IMR-90 (cell line): ENCODE results near the gene HFM1. TPM values are rescaled to one million over a fixed set of nuclear protein-coding genes. Genes with fewer than 3 reads are reported as not detected.

Source experiments
- ATAC-seq: fragments of 200-7000 bp; cut with Tn5 transposase; 2 replicates; pipeline ENCODE4 v1.9.1; 2020; ENCODE audit warnings: low read depth, mild to moderate bottlenecking, moderate library complexity
- BruUV-seq: library from RNA; stranded (reverse); fragments of 400-500 nt; replicated peaks from 2 replicates; lab custom pipeline; 2021; lab: Mats Ljungman, UMichigan
- CTCF ChIA-PET: fragments of 300-600 bp; formaldehyde crosslinking; extraction: SDS; loops from one replicate; lab custom pipeline; 2021; ENCODE audit warnings: antibody characterized with exemption; lab: Yijun Ruan, JAX
- POLR2A ChIA-PET: fragments of 300-600 bp; sonication (Branson Sonifier 250); formaldehyde crosslinking; loops from one replicate; lab custom pipeline; 2022; ENCODE audit warnings: antibody characterized with exemption; ENCODE audit not compliant: unreplicated experiment; lab: Charles Lee
- DNase-seq: peaks from one replicate; pipeline ENCODE4 v3.0.0; 2013
- H2AFZ ChIP-seq: replicated peaks from 2 replicates; pipeline ENCODE3; 2013; ENCODE audit warnings: low read length, mild to moderate bottlenecking; ENCODE audit not compliant: poor library complexity
- H2AK5ac ChIP-seq: 2 replicates; pipeline ENCODE4 v1.6.1; 2013; ENCODE audit warnings: low read depth, low read length, inconsistent platforms
- H2AK9ac ChIP-seq: replicated peaks from 2 replicates; pipeline ENCODE3; 2013; ENCODE audit warnings: mild to moderate bottlenecking, low read depth, low read length, moderate library complexity; ENCODE audit not compliant: poor library complexity
- H2BK120ac ChIP-seq: 2 replicates; pipeline ENCODE4 v1.6.1; 2013; ENCODE audit warnings: low read depth, low read length, inconsistent platforms
- H2BK15ac ChIP-seq: 3 replicates; pipeline ENCODE4 v1.6.1; 2013; ENCODE audit warnings: low read depth, low read length, inconsistent platforms
- H2BK20ac ChIP-seq: 2 replicates; pipeline ENCODE4 v1.6.1; 2013; ENCODE audit warnings: low read depth, mild to moderate bottlenecking, inconsistent platforms, low read length, moderate library complexity
- H2BK5ac ChIP-seq: 2 replicates; pipeline ENCODE4 v1.6.1; 2013; ENCODE audit warnings: mild to moderate bottlenecking, low read depth, low read length, inconsistent platforms; ENCODE audit not compliant: poor library complexity, severe bottlenecking
- H3K14ac ChIP-seq: replicated peaks from 2 replicates; pipeline ENCODE4 v1.6.1; 2013; ENCODE audit warnings: low read depth, low read length, inconsistent platforms
- H3K18ac ChIP-seq: 2 replicates; pipeline ENCODE4 v1.6.1; 2013; ENCODE audit warnings: low read depth, low read length, control low read depth
- H3K23ac ChIP-seq: 2 replicates; pipeline ENCODE4 v1.6.1; 2013; ENCODE audit warnings: low read depth, low read length, inconsistent platforms
- H3K27ac ChIP-seq: 2 replicates; pipeline ENCODE4 v1.5.1; 2013; ENCODE audit warnings: mild to moderate bottlenecking, control low read depth, low read length; ENCODE audit not compliant: insufficient read depth
- H3K27me3 ChIP-seq: 2 replicates; pipeline ENCODE4 v1.6.1; 2013; ENCODE audit warnings: low read length; ENCODE audit not compliant: control insufficient read depth, insufficient read depth
- H3K36me3 ChIP-seq: 2 replicates; pipeline ENCODE4 v1.6.1; 2013; ENCODE audit warnings: low read length, mixed read lengths; ENCODE audit not compliant: control insufficient read depth, insufficient read depth
- H3K4ac ChIP-seq: 2 replicates; pipeline ENCODE4 v1.6.1; 2013; ENCODE audit warnings: low read depth, low read length, inconsistent platforms
- H3K4me1 ChIP-seq: 2 replicates; pipeline ENCODE4 v1.6.1; 2013; ENCODE audit warnings: low read length, mixed read lengths; ENCODE audit not compliant: control insufficient read depth, insufficient read depth
- H3K4me2 ChIP-seq: 2 replicates; pipeline ENCODE4 v1.6.1; 2013; ENCODE audit warnings: low read depth, mild to moderate bottlenecking, control low read depth, low read length, moderate library complexity
- H3K4me3 ChIP-seq: 2 replicates; pipeline ENCODE4 v1.5.1; 2013; ENCODE audit warnings: low read depth, mild to moderate bottlenecking, control low read depth, low read length, moderate library complexity; ENCODE audit not compliant: insufficient read depth
- H3K56ac ChIP-seq: 2 replicates; pipeline ENCODE4 v1.6.1; 2013; ENCODE audit warnings: low read length, inconsistent platforms; ENCODE audit not compliant: insufficient read depth; ENCODE audit errors: extremely low read depth
- H3K79me1 ChIP-seq, 2 experiments: 2 replicates each; pipeline ENCODE4 v1.6.1; 2013; ENCODE audit warnings: low read length in 2 of 2, inconsistent platforms in 1 of 2, low read depth in 1 of 2
- H3K9ac ChIP-seq: 2 replicates; pipeline ENCODE4 v1.6.1; 2013; ENCODE audit warnings: low read depth, low read length, control low read depth
- H3K9me1 ChIP-seq: 2 replicates; pipeline ENCODE4 v1.6.1; 2013; ENCODE audit warnings: low read length, inconsistent platforms; ENCODE audit not compliant: insufficient read depth
- H3K9me3 ChIP-seq: 2 replicates; pipeline ENCODE4 v1.6.1; 2013; ENCODE audit warnings: low read length; ENCODE audit not compliant: control insufficient read depth, insufficient read depth
- H4K20me1 ChIP-seq: 2 replicates; pipeline ENCODE4 v1.6.1; 2013; ENCODE audit warnings: low read length, inconsistent platforms; ENCODE audit not compliant: insufficient read depth
- H4K5ac ChIP-seq: 2 replicates; pipeline ENCODE4 v1.6.1; 2013; ENCODE audit warnings: mild to moderate bottlenecking, low read depth, low read length, control low read depth
- H4K8ac ChIP-seq, 2 experiments: 2 replicates each; pipeline ENCODE4 v1.6.1; 2013; ENCODE audit warnings: low read depth in 2 of 2, low read length in 2 of 2, control low read depth in 1 of 2, inconsistent platforms in 1 of 2
- H4K91ac ChIP-seq: 2 replicates; pipeline ENCODE4 v1.6.1; 2013; ENCODE audit warnings: low read depth, low read length, inconsistent platforms; ENCODE audit not compliant: insufficient read depth
- BHLHE40 ChIP-seq: fragments of 150-350 bp; IDR thresholded peaks from 2 replicates; pipeline ENCODE4 v1.6.1; 2016; ENCODE audit warnings: mild to moderate bottlenecking, low read depth, low read length
- CEBPB ChIP-seq: IDR thresholded peaks from 2 replicates; pipeline ENCODE4 v1.6.1; 2012; ENCODE audit warnings: low read depth, low read length, improper control_type of control experiment
- CHD1 ChIP-seq: IDR thresholded peaks from 2 replicates; pipeline ENCODE4 v1.6.1; 2012; ENCODE audit warnings: low read depth, low read length, improper control_type of control experiment
- FOS ChIP-seq: fragments of 150-350 bp; IDR thresholded peaks from 2 replicates; pipeline ENCODE4 v1.6.1; 2016; ENCODE audit warnings: low read depth, low read length
- MAFK ChIP-seq: IDR thresholded peaks from 2 replicates; pipeline ENCODE4 v1.6.1; 2012; ENCODE audit warnings: low read depth, low read length, improper control_type of control experiment
- MAZ ChIP-seq: IDR thresholded peaks from 2 replicates; pipeline ENCODE4 v1.6.1; 2012; ENCODE audit warnings: low read depth, mild to moderate bottlenecking, low read length, improper control_type of control experiment, moderate library complexity, borderline replicate concordance
- MXI1 ChIP-seq: IDR thresholded peaks from 2 replicates; pipeline ENCODE4 v1.6.1; 2012; ENCODE audit warnings: low read depth, mild to moderate bottlenecking, low read length, moderate library complexity, borderline replicate concordance
- NFE2L2 ChIP-seq: fragments of 150-350 bp; IDR thresholded peaks from 2 replicates; pipeline ENCODE4 v1.6.1; 2016; ENCODE audit warnings: low read depth, mild to moderate bottlenecking, low read length
- POLR2A ChIP-seq: IDR thresholded peaks from 2 replicates; pipeline ENCODE4 v1.6.1; 2012; ENCODE audit warnings: mild to moderate bottlenecking, low read depth, low read length
- RAD21 ChIP-seq: IDR thresholded peaks from 2 replicates; pipeline ENCODE4 v1.6.1; 2012; ENCODE audit warnings: low read length, improper control_type of control experiment
- RCOR1 ChIP-seq: IDR thresholded peaks from 2 replicates; pipeline ENCODE4 v1.6.1; 2012; ENCODE audit warnings: mild to moderate bottlenecking, low read length, improper control_type of control experiment; ENCODE audit not compliant: insufficient replicate concordance
- RFX5 ChIP-seq: IDR thresholded peaks from 2 replicates; pipeline ENCODE4 v1.8.0; 2012; ENCODE audit warnings: low read depth, mild to moderate bottlenecking, low read length, moderate library complexity
- SMC3 ChIP-seq: fragments of 150-350 bp; IDR thresholded peaks from 2 replicates; pipeline ENCODE4 v1.6.1; 2016; ENCODE audit warnings: low read depth, mild to moderate bottlenecking, antibody characterized with exemption, low read length, moderate library complexity
- WGBS, 2 experiments: methylation state at CpG; one replicate each; pipeline versions ENCODE4 v1.1.5 to v1.1.7; 2013; ENCODE audit warnings: missing lambda C conversion rate in 2 of 2; ENCODE audit not compliant: insufficient read length in 1 of 2; ENCODE audit errors: extremely low coverage in 2 of 2; 5-methylcytosine and 5-hydroxymethylcytosine counted together
- dilution Hi-C: fragments of 300-500 bp; cut with HindIII; formaldehyde crosslinking; loops from one replicate; pipeline ENCODE4 v1.14.3; 2018; ENCODE audit warnings: low sequenced_read_pairs; ENCODE audit not compliant: unreplicated experiment
- in situ Hi-C: fragments of 300-500 bp; cut with MboI; formaldehyde crosslinking; loops from 3 replicates; pipeline ENCODE4 v1.14.3; 2019; ENCODE audit warnings: low sequenced_read_pairs, inconsistent platforms, mixed read lengths
- intact Hi-C: fragments of 100-400 bp; cut with micrococcal nuclease; formaldehyde crosslinking; loops from 2 replicates; pipeline ENCODE4 v1.10.0; 2022
- polyA plus RNA-seq, 3 experiments: library from polyadenylated mRNA; depleted of rRNA; stranded (reverse); fragments of >200 nt; gene quantifications; 2 replicates each; pipeline ENCODE4 v1.2.3, GENCODE V29; 2012; ENCODE audit warnings: low replicate concordance in 1 of 3
- total RNA-seq: library from RNA; depleted of rRNA; stranded (reverse); fragments of >200 nt; gene quantifications from 2 replicates; pipeline ENCODE4 v1.2.3, GENCODE V29; 2012
- TF ChIP-seq, protein P1 (sequence below): conservative IDR thresholded peaks from 2 replicates; pipeline ENCODE4 v1.5.1; 2012; ENCODE audit warnings: mild to moderate bottlenecking, low read depth, low read length, improper control_type of control experiment
- TF ChIP-seq, protein P2 (sequence below): fragments of 150-350 bp; IDR thresholded peaks from 2 replicates; pipeline ENCODE4 v1.6.1; 2016; ENCODE audit warnings: low read depth, mild to moderate bottlenecking, low read length, moderate library complexity, borderline replicate concordance
- TF ChIP-seq, protein P3 (sequence below): fragments of 150-350 bp; IDR thresholded peaks from 2 replicates; pipeline ENCODE4 v1.6.1; 2017; ENCODE audit warnings: mild to moderate bottlenecking, antibody characterized with exemption, low read length, low read depth

Gene HFM1
- total and polyA plus RNA-seq, 2 of the 4 experiments (the other 2 are of a cell fraction): 0.15 to 0.18 TPM

DNA sequence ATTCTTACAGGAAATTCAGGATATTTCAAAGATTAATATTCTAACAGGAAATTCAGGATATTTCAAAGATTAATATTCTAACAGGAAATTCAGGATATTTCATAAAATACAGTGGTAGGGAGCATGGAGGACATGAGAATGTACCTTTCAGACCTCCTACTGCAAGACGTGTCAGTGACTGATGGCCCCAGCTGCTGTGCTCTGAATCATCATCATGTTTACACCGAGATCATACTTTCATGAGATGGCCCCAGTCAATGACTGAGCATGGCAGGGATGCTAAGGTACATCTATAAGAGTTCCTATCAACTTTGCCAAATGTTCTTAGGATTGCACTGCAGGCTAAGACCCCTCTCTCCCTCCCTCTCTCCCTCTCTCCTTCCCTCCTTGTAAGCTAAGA, 69.0 kb downstream of the HFM1 start:
- whole genome bisulfite sequencing, 2 experiments: 0% methylated on average over 1 of the region's 2 CpGs; no CpG with 5 or more reads in 1 of the 2 experiments
- in situ Hi-C loops (no loop called here), dilution Hi-C loops (no loop called here), intact Hi-C loops (no loop called here)
- no peak overlapping the region for H4K8ac ChIP-seq
- no peak overlapping the region for H3K4me2 ChIP-seq
- no peaks in the 10 kb centered on the region for H3K4me1 ChIP-seq
- H2AK9ac ChIP-seq: no peak overlapping the region
- no peaks in the 10 kb centered on the region for H3K36me3 ChIP-seq
- ATAC-seq (no peak), DNase-seq (peak; percentile 14)
- H3K27ac ChIP-seq: no peak overlapping the region
- ChIA-PET CTCF (no interaction called here), POLR2A (no interaction called here)
- TF ChIP-seq, protein P1, sequence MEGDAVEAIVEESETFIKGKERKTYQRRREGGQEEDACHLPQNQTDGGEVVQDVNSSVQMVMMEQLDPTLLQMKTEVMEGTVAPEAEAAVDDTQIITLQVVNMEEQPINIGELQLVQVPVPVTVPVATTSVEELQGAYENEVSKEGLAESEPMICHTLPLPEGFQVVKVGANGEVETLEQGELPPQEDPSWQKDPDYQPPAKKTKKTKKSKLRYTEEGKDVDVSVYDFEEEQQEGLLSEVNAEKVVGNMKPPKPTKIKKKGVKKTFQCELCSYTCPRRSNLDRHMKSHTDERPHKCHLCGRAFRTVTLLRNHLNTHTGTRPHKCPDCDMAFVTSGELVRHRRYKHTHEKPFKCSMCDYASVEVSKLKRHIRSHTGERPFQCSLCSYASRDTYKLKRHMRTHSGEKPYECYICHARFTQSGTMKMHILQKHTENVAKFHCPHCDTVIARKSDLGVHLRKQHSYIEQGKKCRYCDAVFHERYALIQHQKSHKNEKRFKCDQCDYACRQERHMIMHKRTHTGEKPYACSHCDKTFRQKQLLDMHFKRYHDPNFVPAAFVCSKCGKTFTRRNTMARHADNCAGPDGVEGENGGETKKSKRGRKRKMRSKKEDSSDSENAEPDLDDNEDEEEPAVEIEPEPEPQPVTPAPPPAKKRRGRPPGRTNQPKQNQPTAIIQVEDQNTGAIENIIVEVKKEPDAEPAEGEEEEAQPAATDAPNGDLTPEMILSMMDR: no peak
- TF ChIP-seq, protein P2, sequence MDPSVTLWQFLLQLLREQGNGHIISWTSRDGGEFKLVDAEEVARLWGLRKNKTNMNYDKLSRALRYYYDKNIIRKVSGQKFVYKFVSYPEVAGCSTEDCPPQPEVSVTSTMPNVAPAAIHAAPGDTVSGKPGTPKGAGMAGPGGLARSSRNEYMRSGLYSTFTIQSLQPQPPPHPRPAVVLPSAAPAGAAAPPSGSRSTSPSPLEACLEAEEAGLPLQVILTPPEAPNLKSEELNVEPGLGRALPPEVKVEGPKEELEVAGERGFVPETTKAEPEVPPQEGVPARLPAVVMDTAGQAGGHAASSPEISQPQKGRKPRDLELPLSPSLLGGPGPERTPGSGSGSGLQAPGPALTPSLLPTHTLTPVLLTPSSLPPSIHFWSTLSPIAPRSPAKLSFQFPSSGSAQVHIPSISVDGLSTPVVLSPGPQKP: no peak
- TF ChIP-seq FOS: no peak
- TF ChIP-seq MAFK: no peak
- TF ChIP-seq SMC3: no peak
- TF ChIP-seq NFE2L2: no peak
- TF ChIP-seq, protein P3, sequence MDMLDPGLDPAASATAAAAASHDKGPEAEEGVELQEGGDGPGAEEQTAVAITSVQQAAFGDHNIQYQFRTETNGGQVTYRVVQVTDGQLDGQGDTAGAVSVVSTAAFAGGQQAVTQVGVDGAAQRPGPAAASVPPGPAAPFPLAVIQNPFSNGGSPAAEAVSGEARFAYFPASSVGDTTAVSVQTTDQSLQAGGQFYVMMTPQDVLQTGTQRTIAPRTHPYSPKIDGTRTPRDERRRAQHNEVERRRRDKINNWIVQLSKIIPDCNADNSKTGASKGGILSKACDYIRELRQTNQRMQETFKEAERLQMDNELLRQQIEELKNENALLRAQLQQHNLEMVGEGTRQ: no peak
- TF ChIP-seq CEBPB: no peak
- no peak for TF ChIP-seq RFX5
- no peak for TF ChIP-seq RCOR1
- TF ChIP-seq RAD21: no peak
- TF ChIP-seq CHD1: no peak
- TF ChIP-seq MXI1: no peak
- TF ChIP-seq BHLHE40: no peak
- no peak for TF ChIP-seq MAZ
- TF ChIP-seq POLR2A: no peak
- no peak overlapping the region for H2BK120ac ChIP-seq
- H3K79me1 ChIP-seq: no peaks in the 10 kb centered on the region
- H2BK5ac ChIP-seq: no peak overlapping the region
- H4K20me1 ChIP-seq: no peaks in the 10 kb centered on the region
- H2BK15ac ChIP-seq: no peak overlapping the region
- H4K5ac ChIP-seq: no peak overlapping the region
- H3K56ac ChIP-seq: no peak overlapping the region
- no peak overlapping the region for H3K4me3 ChIP-seq
- H3K9ac ChIP-seq: no peak overlapping the region
- no peak overlapping the region for H3K18ac ChIP-seq
- no peak overlapping the region for H2AFZ ChIP-seq
- BruUV-seq: no TSS peak
- no peak overlapping the region for H2BK20ac ChIP-seq
- H3K14ac ChIP-seq: no peak overlapping the region
- no peaks in the 10 kb centered on the region for H3K27me3 ChIP-seq
- no peak overlapping the region for H2AK5ac ChIP-seq
- H3K9me1 ChIP-seq: no peaks in the 10 kb centered on the region; the same call in 1 of the 2 replicates
- H3K9me3 ChIP-seq: no peaks in the 10 kb centered on the region
- no peak overlapping the region for H3K23ac ChIP-seq
- no peak overlapping the region for H4K91ac ChIP-seq
- no peak overlapping the region for H3K4ac ChIP-seq
